ENCODE measurements around the gene KCNK7.
A peak's percentile ranks its signal among the peaks of the same experiment; 100 is the strongest.

Gene KCNK7

GRCh38 chr11:65623852-65624616 lies 28.4 kb upstream of the KCNK7 start:
- no peaks in the 10 kb centered on the region for H3K9me3 ChIP-seq (ENCODE audit: control insufficient read depth, low read length)
- H3K4me3 ChIP-seq (ENCODE audit: low read length) = no peak overlapping the region

DNA sequence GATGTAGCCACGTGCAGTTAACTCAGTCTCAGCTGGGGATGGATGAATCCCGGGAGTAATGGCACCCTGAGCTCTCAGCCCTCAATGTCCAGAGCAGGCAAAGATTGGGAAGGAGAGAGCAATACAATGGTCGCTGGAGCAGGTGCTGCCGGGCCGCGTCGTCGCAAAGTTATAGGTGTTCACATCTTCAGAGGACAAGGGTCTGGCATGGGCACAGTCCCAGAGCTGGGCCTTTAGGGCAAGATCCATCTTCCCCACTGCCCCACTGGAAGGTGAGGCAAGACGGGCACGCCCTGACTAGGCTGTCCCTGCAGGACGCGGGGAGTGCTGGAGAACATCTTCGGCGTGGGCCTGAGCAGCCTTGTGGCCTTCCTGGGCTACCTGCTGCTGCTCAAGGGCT lies 27.6 kb upstream of the KCNK7 start:
- Histone ChIP-seq H3K4me3 (ENCODE audit: low read length) (no peak overlapping the region), H3K9me3 (ENCODE audit: control insufficient read depth, low read length) (no peaks in the 10 kb centered on the region), H3K36me3 (ENCODE audit: control insufficient read depth, insufficient read depth, low read length) (peaks cover 13% of the 10 kb centered on the region), H3K9ac (ENCODE audit: low read length) (no peak overlapping the region), H3K4me1 (ENCODE audit: control insufficient read depth, insufficient read depth, low read length) (no peaks in the 10 kb centered on the region), H3K27me3 (ENCODE audit: control insufficient read depth, insufficient read depth, low read length) (no peaks in the 10 kb centered on the region)

More at GRCh38 chr11:65623852-65624616, 28.4 kb upstream of the KCNK7 start:
- Histone ChIP-seq H3K9ac (ENCODE audit: low read length) (no peak overlapping the region), H3K4me1 (ENCODE audit: control insufficient read depth, insufficient read depth, low read length) (no peaks in the 10 kb centered on the region), H3K27me3 (ENCODE audit: control insufficient read depth, insufficient read depth, low read length) (no peaks in the 10 kb centered on the region), H3K36me3 (ENCODE audit: control insufficient read depth, insufficient read depth, low read length) (peaks cover 18% of the 10 kb centered on the region)

DNA sequence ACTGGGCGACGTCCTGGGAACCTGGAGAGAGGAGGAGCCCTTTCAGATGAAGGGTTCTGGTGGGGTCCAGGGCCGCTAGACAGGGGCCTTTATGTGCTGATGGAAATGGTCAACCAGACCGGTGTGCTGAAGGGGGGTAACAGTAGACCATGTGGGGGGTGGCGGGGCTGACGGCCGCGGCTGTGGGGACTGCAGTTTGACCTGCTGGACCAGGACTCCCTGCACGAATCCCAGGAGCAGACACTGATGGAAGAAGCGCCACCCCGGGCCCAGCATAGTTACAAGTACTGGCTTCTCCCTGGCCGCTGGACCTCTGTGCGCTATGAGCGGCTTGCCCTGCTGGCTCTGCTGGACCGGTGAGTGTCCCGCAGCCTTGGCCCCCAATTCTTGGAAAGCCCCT lies 26.4 kb upstream of the KCNK7 start:
- Histone ChIP-seq H3K36me3 (ENCODE audit: control insufficient read depth, insufficient read depth, low read length) (peaks cover 1% of the 10 kb centered on the region), H3K9me3 (ENCODE audit: control insufficient read depth, low read length) (no peaks in the 10 kb centered on the region), H3K9ac (ENCODE audit: low read length) (no peak overlapping the region), H3K27me3 (ENCODE audit: control insufficient read depth, insufficient read depth, low read length) (no peaks in the 10 kb centered on the region), H3K4me3 (ENCODE audit: low read length) (no peak overlapping the region), H3K4me1 (ENCODE audit: control insufficient read depth, insufficient read depth, low read length) (peaks cover 2% of the 10 kb centered on the region)

DNA sequence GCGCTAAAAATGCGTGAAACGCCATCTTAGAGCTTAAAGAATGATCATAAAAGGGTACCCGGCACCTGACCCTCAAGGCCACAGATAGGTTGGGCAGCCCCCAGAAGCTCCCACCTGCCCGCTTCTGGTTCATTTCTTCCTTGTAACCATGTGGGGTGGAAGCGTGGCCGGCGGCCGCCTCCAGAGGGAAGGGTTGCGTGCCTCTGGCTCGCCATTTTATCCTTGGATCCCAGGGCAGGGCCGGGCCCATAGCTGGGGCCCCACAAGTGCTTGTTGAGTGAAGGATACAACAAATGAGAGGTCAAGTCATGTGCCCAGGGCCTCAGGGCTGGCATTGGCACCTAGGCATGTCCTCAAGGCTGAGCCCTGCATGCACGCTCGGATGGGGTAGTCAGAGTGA lies 25.9 kb upstream of the KCNK7 start:
- Histone ChIP-seq H3K4me3 (ENCODE audit: low read length) (no peak overlapping the region), H3K9ac (ENCODE audit: low read length) (no peak overlapping the region), H3K27me3 (ENCODE audit: control insufficient read depth, insufficient read depth, low read length) (no peaks in the 10 kb centered on the region), H3K4me1 (ENCODE audit: control insufficient read depth, insufficient read depth, low read length) (peaks cover 7% of the 10 kb centered on the region), H3K9me3 (ENCODE audit: control insufficient read depth, low read length) (no peaks in the 10 kb centered on the region), H3K36me3 (ENCODE audit: control insufficient read depth, insufficient read depth, low read length) (no peaks in the 10 kb centered on the region)

- Histone ChIP-seq H3K4me3 (ENCODE audit: low read length) (no peak overlapping the region), H3K36me3 (ENCODE audit: control insufficient read depth, insufficient read depth, low read length) (no peaks in the 10 kb centered on the region), H3K27me3 (ENCODE audit: control insufficient read depth, insufficient read depth, low read length) (no peaks in the 10 kb centered on the region), H3K4me1 (ENCODE audit: control insufficient read depth, insufficient read depth, low read length) (peaks cover 8% of the 10 kb centered on the region), H3K9me3 (ENCODE audit: control insufficient read depth, low read length) (no peaks in the 10 kb centered on the region), H3K9ac (ENCODE audit: low read length) (no peak overlapping the region)
Observed at GRCh38 chr11:65620666-65621065, 25.1 kb upstream of the KCNK7 start.

DNA sequence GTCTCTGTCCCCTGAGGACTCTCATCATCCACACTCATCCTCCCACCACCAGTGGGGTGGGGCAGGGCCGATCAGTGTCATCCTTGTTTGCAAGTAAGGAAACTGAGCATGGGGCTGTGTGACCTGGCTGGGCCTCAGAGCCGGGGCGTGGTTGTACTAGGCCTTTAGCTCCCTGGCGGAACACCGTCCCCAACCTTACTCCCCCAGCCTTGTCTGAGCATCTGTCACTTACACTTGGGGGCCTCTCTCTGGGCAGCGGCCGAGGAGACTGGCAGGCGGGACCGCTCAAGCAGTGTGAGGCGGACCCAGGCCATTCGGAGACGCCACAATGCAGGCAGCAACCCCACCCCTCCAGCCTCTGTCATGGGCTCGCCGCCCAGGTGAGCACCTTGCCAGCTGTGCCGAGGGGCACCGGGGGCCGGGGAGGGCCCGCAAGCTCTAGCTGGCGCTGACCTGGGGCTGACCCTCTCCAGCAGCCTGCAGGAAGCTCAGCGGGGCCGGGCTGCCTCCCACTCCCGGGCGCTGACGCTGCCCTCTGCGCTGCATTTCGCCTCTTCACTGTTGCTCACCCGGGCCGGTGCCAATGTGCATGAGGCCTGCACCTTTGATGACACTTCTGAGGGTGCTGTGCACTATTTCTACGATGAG lies 23.8 kb upstream of the KCNK7 start:
- no peaks in the 10 kb centered on the region for H3K36me3 ChIP-seq (ENCODE audit: control insufficient read depth, insufficient read depth, low read length)
- H3K9me3 ChIP-seq (ENCODE audit: control insufficient read depth, low read length) = no peaks in the 10 kb centered on the region
- no peak overlapping the region for H3K9ac ChIP-seq (ENCODE audit: low read length)
- no peaks in the 10 kb centered on the region for H3K27me3 ChIP-seq (ENCODE audit: control insufficient read depth, insufficient read depth, low read length)
- no peak overlapping the region for H3K4me3 ChIP-seq (ENCODE audit: low read length)
- H3K4me1 ChIP-seq (ENCODE audit: control insufficient read depth, insufficient read depth, low read length) = peaks cover 8% of the 10 kb centered on the region

DNA sequence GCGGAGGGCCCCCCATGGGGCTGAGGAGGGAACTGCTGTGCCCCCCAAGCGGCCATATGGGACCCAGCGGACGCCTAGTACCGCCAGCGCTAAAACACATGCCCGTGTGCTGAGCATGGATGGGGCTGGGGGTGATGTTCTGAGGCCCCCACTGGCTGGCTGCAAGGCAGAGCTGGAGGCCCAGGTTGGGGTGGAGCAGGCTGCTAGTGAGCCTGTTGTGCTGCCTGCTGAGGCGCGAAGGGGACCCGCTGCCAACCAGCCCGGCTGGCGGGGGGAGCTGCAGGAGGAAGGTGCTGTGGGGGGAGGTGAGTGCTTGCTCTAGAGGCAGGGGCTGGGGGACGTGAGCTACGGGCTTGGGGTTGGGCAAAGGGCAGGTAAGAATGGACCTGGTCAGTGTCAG lies 23.2 kb upstream of the KCNK7 start:
- H3K4me1 ChIP-seq (ENCODE audit: control insufficient read depth, insufficient read depth, low read length) = peaks cover 8% of the 10 kb centered on the region

DNA sequence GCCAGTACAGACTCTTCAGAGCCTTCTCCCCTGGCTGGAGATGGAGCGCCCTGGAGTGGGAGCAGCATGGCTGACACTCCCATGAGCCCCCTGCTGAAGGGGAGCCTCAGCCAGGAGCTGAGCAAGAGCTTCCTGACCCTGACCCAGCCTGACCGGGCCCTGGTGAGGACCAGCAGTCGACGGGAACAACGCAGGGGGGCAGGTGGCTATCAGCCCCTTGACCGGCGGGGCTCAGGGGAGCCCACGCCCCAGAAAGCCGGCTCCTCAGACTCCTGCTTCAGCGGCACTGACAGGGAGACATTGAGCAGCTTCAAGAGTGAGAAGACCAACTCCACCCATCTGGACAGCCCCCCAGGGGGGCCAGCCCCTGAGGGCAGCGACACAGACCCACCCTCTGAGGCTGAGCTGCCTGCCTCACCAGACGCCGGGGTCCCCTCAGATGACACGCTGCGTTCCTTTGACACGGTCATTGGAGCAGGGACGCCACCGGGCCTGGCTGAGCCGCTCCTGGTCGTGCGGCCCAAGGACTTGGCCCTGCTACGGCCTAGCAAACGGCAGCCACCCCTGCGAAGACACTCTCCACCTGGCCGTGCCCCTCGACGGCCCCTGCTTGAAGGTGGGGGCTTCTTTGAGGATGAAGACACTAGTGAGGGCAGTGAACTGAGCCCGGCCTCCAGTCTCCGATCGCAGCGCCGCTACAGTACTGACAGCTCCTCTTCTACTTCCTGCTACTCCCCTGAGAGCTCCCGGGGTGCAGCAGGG lies 22.6 kb upstream of the KCNK7 start:
- no peak overlapping the region for H3K4me3 ChIP-seq (ENCODE audit: low read length)
- peaks cover 10% of the 10 kb centered on the region for H3K4me1 ChIP-seq (ENCODE audit: control insufficient read depth, insufficient read depth, low read length)
- H3K9ac ChIP-seq (ENCODE audit: low read length) = no peak overlapping the region
- H3K27me3 ChIP-seq (ENCODE audit: control insufficient read depth, insufficient read depth, low read length) = no peaks in the 10 kb centered on the region
- H3K36me3 ChIP-seq (ENCODE audit: control insufficient read depth, insufficient read depth, low read length) = no peaks in the 10 kb centered on the region
- H3K9me3 ChIP-seq (ENCODE audit: control insufficient read depth, low read length) = no peaks in the 10 kb centered on the region

More for the DNA sequence above, 23.2 kb upstream of the KCNK7 start:
- Histone ChIP-seq H3K27me3 (ENCODE audit: control insufficient read depth, insufficient read depth, low read length) (no peaks in the 10 kb centered on the region), H3K9me3 (ENCODE audit: control insufficient read depth, low read length) (no peaks in the 10 kb centered on the region), H3K36me3 (ENCODE audit: control insufficient read depth, insufficient read depth, low read length) (no peaks in the 10 kb centered on the region), H3K4me3 (ENCODE audit: low read length) (no peak overlapping the region), H3K9ac (ENCODE audit: low read length) (no peak overlapping the region)

GRCh38 chr11:65617136-65617850 lies 21.7 kb upstream of the KCNK7 start:
- H3K36me3 ChIP-seq (ENCODE audit: control insufficient read depth, insufficient read depth, low read length) = no peaks in the 10 kb centered on the region
- H3K9me3 ChIP-seq (ENCODE audit: control insufficient read depth, low read length) = no peaks in the 10 kb centered on the region
- peak overlapping the region; percentile 49 for H3K9ac ChIP-seq (ENCODE audit: low read length)
- H3K4me1 ChIP-seq (ENCODE audit: control insufficient read depth, insufficient read depth, low read length) = peaks cover 19% of the 10 kb centered on the region
- no peaks in the 10 kb centered on the region for H3K27me3 ChIP-seq (ENCODE audit: control insufficient read depth, insufficient read depth, low read length)
- no peak overlapping the region for H3K4me3 ChIP-seq (ENCODE audit: low read length)

DNA sequence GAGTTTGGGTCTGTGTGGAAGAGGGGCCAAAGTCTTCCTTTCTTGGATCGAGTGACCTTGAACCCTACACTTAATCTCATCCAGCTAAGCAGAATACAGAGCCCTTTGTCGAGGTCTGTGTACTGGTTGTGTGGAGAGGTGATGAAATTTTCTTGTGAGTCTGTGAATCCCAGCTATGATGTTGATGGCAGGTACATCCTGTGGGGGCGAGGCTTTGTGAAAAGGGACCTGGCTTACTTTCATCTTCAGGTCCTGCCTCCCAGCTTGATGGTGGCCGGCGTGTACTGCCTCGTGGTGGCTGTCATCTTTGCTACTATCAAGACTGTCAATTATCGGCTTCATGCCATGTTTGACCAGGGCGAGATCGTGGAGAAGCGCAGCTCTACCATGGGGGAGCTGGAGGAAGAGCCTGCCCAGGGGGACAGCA lies 21.0 kb upstream of the KCNK7 start:
- Histone ChIP-seq H3K9me3 (ENCODE audit: control insufficient read depth, low read length) (no peaks in the 10 kb centered on the region), H3K4me1 (ENCODE audit: control insufficient read depth, insufficient read depth, low read length) (peaks cover 26% of the 10 kb centered on the region), H3K4me3 (ENCODE audit: low read length) (peak overlapping the region; percentile 11), H3K36me3 (ENCODE audit: control insufficient read depth, insufficient read depth, low read length) (no peaks in the 10 kb centered on the region), H3K27me3 (ENCODE audit: control insufficient read depth, insufficient read depth, low read length) (no peaks in the 10 kb centered on the region), H3K9ac (ENCODE audit: low read length) (peak overlapping the region; percentile 49)

DNA sequence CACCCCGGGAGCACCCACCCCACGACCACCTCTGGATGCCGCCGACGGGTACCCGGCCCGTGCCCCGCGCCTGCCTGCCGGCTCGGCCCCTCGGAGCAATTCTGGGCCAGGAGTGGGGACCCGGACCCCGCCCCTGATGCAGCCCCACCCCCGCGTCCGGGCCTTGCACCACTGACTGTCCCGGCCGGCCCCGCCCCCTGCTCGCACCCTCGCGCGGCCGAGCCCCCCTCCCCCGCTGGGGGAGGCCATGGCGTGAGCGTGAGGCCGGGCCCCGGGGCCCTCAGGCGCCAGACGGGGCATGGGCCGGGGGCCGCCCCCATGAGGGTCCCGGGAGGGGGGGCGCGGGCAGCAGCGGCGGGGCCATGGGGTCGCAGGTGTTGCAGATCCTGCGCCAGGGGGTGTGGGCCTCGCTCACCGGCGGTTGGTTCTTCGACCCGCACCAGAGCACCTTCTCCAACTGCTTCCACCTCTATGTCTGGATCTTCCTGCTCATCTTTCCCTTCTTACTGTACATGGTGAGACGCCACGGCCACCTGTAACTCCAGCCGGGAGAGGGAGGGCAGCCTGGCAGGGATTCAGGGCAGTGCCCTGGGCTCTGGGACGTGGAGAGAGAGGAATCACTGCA lies 20.5 kb upstream of the KCNK7 start:
- Histone ChIP-seq H3K36me3 (ENCODE audit: control insufficient read depth, insufficient read depth, low read length) (no peaks in the 10 kb centered on the region), H3K27me3 (ENCODE audit: control insufficient read depth, insufficient read depth, low read length) (no peaks in the 10 kb centered on the region), H3K9ac (ENCODE audit: low read length) (peak overlapping the region; percentile 49), H3K9me3 (ENCODE audit: control insufficient read depth, low read length) (no peaks in the 10 kb centered on the region), H3K4me3 (ENCODE audit: low read length) (peak overlapping the region; percentile 11), H3K4me1 (ENCODE audit: control insufficient read depth, insufficient read depth, low read length) (peaks cover 31% of the 10 kb centered on the region)

Data from mucosa of stomach (tissue), 1 donor.